ENCODE measurements around the gene EDDM13. TPM values are rescaled to one million over a fixed set of nuclear protein-coding genes. Genes with fewer than 3 reads are reported as not detected.
A peak's percentile ranks its signal among the peaks of the same experiment; 100 is the strongest.

EDDM13 gene
- total and polyA plus RNA-seq, 2 of the 8 experiments (the other 6 are each of a cell fraction or from before 2014, with no cell fraction given), result not detected

DNA sequence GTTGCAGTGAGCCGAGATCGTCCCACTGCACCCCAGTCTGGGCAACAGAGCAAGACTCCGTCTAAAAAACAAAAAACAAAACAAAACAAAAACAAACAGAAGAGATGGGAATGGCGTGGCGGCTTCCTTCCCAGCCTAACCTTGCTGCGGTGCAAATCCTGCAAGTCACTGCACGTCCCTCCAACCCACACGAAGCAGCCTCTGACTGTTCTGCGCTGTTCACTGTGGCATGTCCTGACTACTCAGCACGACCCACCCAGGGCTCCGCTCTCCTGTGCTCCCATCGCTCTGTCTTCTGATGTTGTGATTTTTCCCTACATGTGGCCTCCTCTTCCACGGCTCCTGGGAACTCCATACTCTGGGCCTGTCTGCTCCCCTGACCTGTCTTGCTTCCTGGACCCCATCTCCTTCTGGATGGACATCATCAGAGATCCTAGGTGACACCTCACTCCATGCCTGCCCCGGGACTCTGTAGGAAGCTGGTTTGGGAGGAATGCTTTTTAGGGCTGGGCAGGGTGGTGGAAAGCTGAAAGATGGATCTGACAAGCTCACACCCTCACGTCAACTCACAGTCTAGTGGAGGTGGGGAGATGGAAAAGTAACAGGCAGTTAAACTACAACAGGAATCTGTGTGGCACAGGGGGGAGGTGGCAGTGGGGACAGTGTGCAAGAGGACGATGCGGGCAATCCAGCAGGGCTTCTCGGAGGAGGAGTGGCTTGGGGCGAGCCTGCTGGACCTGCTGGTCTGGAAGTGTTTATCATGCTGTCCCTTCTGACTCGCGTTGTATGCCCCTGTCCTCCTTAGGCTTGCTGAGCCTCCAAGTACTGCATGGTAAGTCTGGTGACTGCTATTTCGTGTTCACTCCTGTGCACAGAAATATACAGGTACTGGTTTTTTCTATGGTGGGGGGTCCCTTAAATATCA is 23.2 kb downstream of the EDDM13 start:
- H3K27ac ChIP-seq (ENCODE audit: low read depth, low read length), result no peak overlapping the region
- H3K56ac ChIP-seq (replicated peaks; ENCODE audit: insufficient read length, low read depth, low read length), result no peak overlapping the region
- no peak overlapping the region for H3K18ac ChIP-seq (ENCODE audit: extremely low read depth, low read length)
- no peak for DNase-seq (ENCODE audit: low read depth in 1 of 2, low spot score in 2 of 2)
- no peak overlapping the region for H2BK5ac ChIP-seq (ENCODE audit: low read depth, low read length)
- H3K4me2 ChIP-seq (ENCODE audit: insufficient read depth in 1 of 2, low read depth in 2 of 2, low read length in 2 of 2), result no peak overlapping the region
- no peak overlapping the region for H2BK120ac ChIP-seq (replicated peaks; ENCODE audit: low read depth, low read length)
- no peak overlapping the region for H2AFZ ChIP-seq (ENCODE audit: low read length)
- H3K4me1 ChIP-seq (replicated peaks in 1 of 4; ENCODE audit: control insufficient read depth in 3 of 4, insufficient read depth in 4 of 4, low read length in 3 of 4), result no peaks in the 10 kb centered on the region; a peak in 1 of 7 replicates
- H4K20me1 ChIP-seq (replicated peaks in 1 of 2; ENCODE audit: control insufficient read depth in 1 of 2, insufficient read depth in 2 of 2, low read length in 2 of 2), result peaks cover 0 to 2% of the 10 kb centered on the region in 2 experiments
- H2BK20ac ChIP-seq (ENCODE audit: low read length), result no peak overlapping the region
- H4K8ac ChIP-seq (ENCODE audit: extremely low read depth, insufficient read depth, low read length), result peak overlapping the region; percentile 37
- no peaks in the 10 kb centered on the region for H3K9me3 ChIP-seq (ENCODE audit: insufficient read depth in 2 of 2, low read depth in 1 of 2, low read length in 1 of 2)
- H2AK5ac ChIP-seq (ENCODE audit: low read depth, low read length), result no peak overlapping the region
- no peak overlapping the region for H3K23ac ChIP-seq (ENCODE audit: insufficient read length)
- H3K79me2 ChIP-seq (ENCODE audit: control insufficient read depth in 1 of 2, insufficient read depth in 2 of 2, low read length in 2 of 2), result no peaks in the 10 kb centered on the region
- H3K36me3 ChIP-seq (ENCODE audit: control insufficient read depth in 2 of 4, insufficient read depth in 4 of 4, low read length in 3 of 4), result no peaks in the 10 kb centered on the region
- ChIA-PET POLR2A (ENCODE audit: partially characterized antibody) (no interaction called here), CTCF (ENCODE audit: partially characterized antibody) (interaction anchor here (0.8 to 1.5 kb wide), 4 partner anchors 8 to 44 kb away, joined by 3 to 9 read pairs (median 4); no protein-coding TSS in a partner anchor)
- 89% methylated on average over 22 of the region's 22 CpGs; no CpG with 5 or more reads in 1 of the 2 experiments for WGBS, 2 experiments (ENCODE audit: extremely low coverage in 1 of 2, insufficient coverage in 1 of 2, insufficient read length in 1 of 2, insufficient replicate concordance in 2 of 2, low coverage in 1 of 2, low lambda C conversion rate in 2 of 2, missing lambda C conversion rate in 1 of 2)
- no peak overlapping the region for H3K14ac ChIP-seq (ENCODE audit: insufficient read length)
- H3K27me3 ChIP-seq (replicated peaks in 1 of 4; ENCODE audit: control insufficient read depth in 3 of 4, extremely low read depth in 1 of 4, insufficient read depth in 3 of 4, low read length in 3 of 4), result no peaks in the 10 kb centered on the region
- no peak overlapping the region for H3K4ac ChIP-seq (replicated peaks; ENCODE audit: insufficient read length, low read depth, low read length)
- H2BK12ac ChIP-seq (ENCODE audit: low read depth, low read length), result no peak overlapping the region
- no peaks in the 10 kb centered on the region for H3K79me1 ChIP-seq (ENCODE audit: low read depth, low read length)
- H2BK15ac ChIP-seq (ENCODE audit: low read length), result no peak overlapping the region
- H4K5ac ChIP-seq (ENCODE audit: insufficient read length, low read depth, low read length), result no peak overlapping the region
- FAIRE-seq, result no peak
- no peak overlapping the region for H3K4me3 ChIP-seq (ENCODE audit: extremely low read depth in 1 of 4, insufficient read depth in 2 of 4, low read depth in 3 of 4, low read length in 4 of 4)
- peak overlapping the region in 1 of 4 experiments; percentile 22; a peak in 2 of 7 replicates for H3K9ac ChIP-seq (replicated peaks in 1 of 4; ENCODE audit: extremely low read depth in 1 of 4, low read depth in 3 of 4, low read length in 3 of 4)
- no peaks in the 10 kb centered on the region for H3K23me2 ChIP-seq (ENCODE audit: low read depth, low read length)
- H4K91ac ChIP-seq (replicated peaks; ENCODE audit: insufficient read length, low read length), result no peak overlapping the region
- no peak for TF ChIP-seq MAFK (IDR thresholded peaks at IDR 0.05; ENCODE audit: low read depth, low read length)
- TF ChIP-seq EP300 (IDR thresholded peaks at IDR 0.05; ENCODE audit: borderline replicate concordance in 1 of 2, low read depth in 2 of 2, low read length in 2 of 2), result no peak
- no peak for TF ChIP-seq RXRA (IDR thresholded peaks at IDR 0.05; ENCODE audit: insufficient read depth, low read depth, low read length)
- no peak for TF ChIP-seq TBP (IDR thresholded peaks at IDR 0.05; ENCODE audit: low read depth, low read length)
- TF ChIP-seq TEAD4 (IDR thresholded peaks at IDR 0.05; ENCODE audit: low read depth, low read length), result no peak
- no peak for TF ChIP-seq KDM4A (IDR thresholded peaks at IDR 0.05; ENCODE audit: low read depth, low read length, severe bottlenecking)
- no peak for TF ChIP-seq BACH1 (IDR thresholded peaks at IDR 0.05; ENCODE audit: low read length)
- TF ChIP-seq RFX5 (IDR thresholded peaks at IDR 0.05; ENCODE audit: borderline replicate concordance, low read depth, low read length), result no peak
- TF ChIP-seq KDM5A (IDR thresholded peaks at IDR 0.05; ENCODE audit: low read length), result no peak
- no peak for TF ChIP-seq SIN3A (conservative IDR thresholded peaks at IDR 0.05 in 1 of 2, IDR thresholded peaks at IDR 0.05 in 1 of 2; ENCODE audit: low read depth in 1 of 2, low read length in 2 of 2)
- TF ChIP-seq TCF12 (IDR thresholded peaks at IDR 0.05; ENCODE audit: low read depth, low read length), result no peak
- no peak for TF ChIP-seq JUN (IDR thresholded peaks at IDR 0.05; ENCODE audit: low read depth, low read length)
